ENCODE data around the gene NAP1L4. TPM values are rescaled to one million over a fixed set of nuclear protein-coding genes. Genes with fewer than 3 reads are reported as not detected.

NAP1L4 gene
- total RNA-seq, 2 donors from 2014 or later: 198 to 206 TPM

DNA sequence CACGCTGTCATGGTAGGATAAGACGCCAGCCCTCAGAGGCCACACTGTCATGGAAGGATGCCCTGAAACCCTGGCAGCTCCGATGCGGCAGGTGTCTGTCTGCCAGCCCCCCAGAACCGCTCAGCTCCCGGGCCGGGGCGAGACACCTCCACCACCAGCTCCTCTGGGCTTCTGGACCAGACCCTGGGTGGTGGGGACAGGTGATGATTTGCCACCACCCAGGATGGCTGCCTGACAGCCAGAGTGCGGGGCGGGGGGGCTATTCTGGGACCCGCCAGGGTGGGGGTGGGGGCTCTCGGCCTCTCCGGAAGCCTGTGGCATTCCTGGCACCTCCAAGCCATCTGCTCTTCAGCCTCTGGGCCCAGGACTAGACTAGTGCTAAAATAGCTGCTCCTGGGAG is 72.3 kb downstream of the NAP1L4 start:
- no peak overlapping the region for H3K27ac ChIP-seq (ENCODE audit: low read depth, low read length)
- Mint-ChIP-seq H3K4me3 (no peak overlapping the region), H3K36me3 (ENCODE audit: low read depth) (no peaks in the 10 kb centered on the region), H3K9me3 (no peaks in the 10 kb centered on the region), H3K27me3 (ENCODE audit: insufficient read depth) (no peaks in the 10 kb centered on the region), H3K4me1 (no peaks in the 10 kb centered on the region), H3K27ac (no peak overlapping the region)
- no peaks in the 10 kb centered on the region for H3K4me1 ChIP-seq (ENCODE audit: control insufficient read depth, insufficient read depth, low read length)
- H3K27me3 ChIP-seq (ENCODE audit: control insufficient read depth, insufficient read depth, low read length, poor library complexity, severe bottlenecking): no peaks in the 10 kb centered on the region
- TF ChIP-seq, protein P1, sequence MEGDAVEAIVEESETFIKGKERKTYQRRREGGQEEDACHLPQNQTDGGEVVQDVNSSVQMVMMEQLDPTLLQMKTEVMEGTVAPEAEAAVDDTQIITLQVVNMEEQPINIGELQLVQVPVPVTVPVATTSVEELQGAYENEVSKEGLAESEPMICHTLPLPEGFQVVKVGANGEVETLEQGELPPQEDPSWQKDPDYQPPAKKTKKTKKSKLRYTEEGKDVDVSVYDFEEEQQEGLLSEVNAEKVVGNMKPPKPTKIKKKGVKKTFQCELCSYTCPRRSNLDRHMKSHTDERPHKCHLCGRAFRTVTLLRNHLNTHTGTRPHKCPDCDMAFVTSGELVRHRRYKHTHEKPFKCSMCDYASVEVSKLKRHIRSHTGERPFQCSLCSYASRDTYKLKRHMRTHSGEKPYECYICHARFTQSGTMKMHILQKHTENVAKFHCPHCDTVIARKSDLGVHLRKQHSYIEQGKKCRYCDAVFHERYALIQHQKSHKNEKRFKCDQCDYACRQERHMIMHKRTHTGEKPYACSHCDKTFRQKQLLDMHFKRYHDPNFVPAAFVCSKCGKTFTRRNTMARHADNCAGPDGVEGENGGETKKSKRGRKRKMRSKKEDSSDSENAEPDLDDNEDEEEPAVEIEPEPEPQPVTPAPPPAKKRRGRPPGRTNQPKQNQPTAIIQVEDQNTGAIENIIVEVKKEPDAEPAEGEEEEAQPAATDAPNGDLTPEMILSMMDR (conservative IDR thresholded peaks at IDR 0.05): no peak
- H3K36me3 ChIP-seq (ENCODE audit: control insufficient read depth, insufficient read depth, low read length): no peaks in the 10 kb centered on the region
- no peak overlapping the region for H3K4me3 ChIP-seq (ENCODE audit: low read length)
- no peak overlapping the region for H3K9ac ChIP-seq (ENCODE audit: extremely low read depth, low read length, poor library complexity, severe bottlenecking)
- 91 to 100% methylated on average over 2 to 13 of the region's 13 CpGs for WGBS, 2 experiments (ENCODE audit: insufficient coverage in 1 of 2, insufficient read length in 1 of 2)
- no peak for DNase-seq
- H3K9me3 ChIP-seq (ENCODE audit: control insufficient read depth, low read length): no peaks in the 10 kb centered on the region

DNA sequence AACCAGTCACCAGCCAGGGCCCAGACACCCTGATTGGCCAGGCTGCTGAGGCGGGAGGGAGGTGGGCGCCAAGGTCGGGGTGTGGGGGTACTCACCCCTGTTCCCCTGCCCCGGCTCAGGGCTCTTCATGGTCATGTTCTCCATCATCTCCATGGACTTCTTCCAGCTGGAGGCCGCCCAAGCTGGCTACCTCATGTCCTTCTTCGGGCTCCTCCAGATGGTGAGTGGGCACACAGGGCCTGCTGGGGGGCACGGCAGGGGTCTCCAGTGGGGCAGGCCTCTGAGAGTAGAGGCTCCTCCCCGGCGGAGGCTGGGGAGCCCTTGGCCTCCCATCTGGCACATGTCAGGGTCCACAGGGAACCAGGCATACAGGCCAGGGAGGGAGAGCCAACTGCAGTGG is 72.9 kb downstream of the NAP1L4 start:
- Histone ChIP-seq H3K27me3 (ENCODE audit: control insufficient read depth, insufficient read depth, low read length, poor library complexity, severe bottlenecking) (no peaks in the 10 kb centered on the region), H3K9ac (ENCODE audit: extremely low read depth, low read length, poor library complexity, severe bottlenecking) (no peak overlapping the region), H3K36me3 (ENCODE audit: control insufficient read depth, insufficient read depth, low read length) (no peaks in the 10 kb centered on the region), H3K27ac (ENCODE audit: low read depth, low read length) (no peak overlapping the region), H3K4me3 (ENCODE audit: low read length) (no peak overlapping the region), H3K9me3 (ENCODE audit: control insufficient read depth, low read length) (no peaks in the 10 kb centered on the region), H3K4me1 (ENCODE audit: control insufficient read depth, insufficient read depth, low read length) (no peaks in the 10 kb centered on the region)
- no peak for DNase-seq
- no peaks in the 10 kb centered on the region for H3K27me3 Mint-ChIP-seq (ENCODE audit: insufficient read depth)
- H3K36me3 Mint-ChIP-seq (ENCODE audit: low read depth): no peaks in the 10 kb centered on the region
- H3K4me3 Mint-ChIP-seq: no peak overlapping the region
- WGBS, 2 experiments (ENCODE audit: insufficient coverage in 1 of 2, insufficient read length in 1 of 2): 87 to 95% methylated on average over 6 to 9 of the region's 9 CpGs
- no peaks in the 10 kb centered on the region for H3K4me1 Mint-ChIP-seq
- H3K27ac Mint-ChIP-seq: no peak overlapping the region
- TF ChIP-seq, protein P1 (conservative IDR thresholded peaks at IDR 0.05): no peak
- H3K9me3 Mint-ChIP-seq: no peaks in the 10 kb centered on the region

DNA sequence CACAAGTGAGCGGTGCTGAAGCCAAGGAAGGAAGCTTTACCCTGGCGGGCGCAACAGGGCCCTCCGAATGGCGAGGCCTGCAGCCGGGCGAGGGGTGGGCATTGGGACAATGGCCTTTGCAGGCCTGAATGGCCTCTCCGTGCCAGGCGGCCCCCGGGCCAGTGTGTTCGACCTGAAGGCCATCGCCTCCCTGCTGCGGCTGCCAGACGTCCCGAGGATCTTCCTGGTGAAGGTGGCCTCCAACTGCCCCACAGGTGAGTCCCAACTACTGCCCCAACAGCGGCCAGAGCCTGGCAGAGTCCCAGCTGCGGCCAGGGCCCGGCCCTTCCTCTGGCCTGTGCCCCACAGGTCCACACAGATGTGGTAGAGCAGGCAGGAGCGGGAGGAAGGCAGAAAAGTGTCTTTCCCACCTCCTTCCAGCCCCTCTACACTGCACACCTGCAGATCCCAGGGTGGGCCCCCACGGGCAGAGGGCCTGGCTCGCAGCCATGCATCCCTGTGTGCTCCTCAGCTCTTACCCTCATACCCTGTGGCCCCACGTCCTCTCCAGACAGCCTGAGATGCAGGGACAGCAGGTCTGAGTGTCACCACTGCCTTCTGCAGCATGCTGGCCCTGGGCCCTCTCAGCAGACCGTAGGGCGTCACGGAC is 74.2 kb downstream of the NAP1L4 start:
- Histone ChIP-seq H3K36me3 (ENCODE audit: control insufficient read depth, insufficient read depth, low read length) (no peaks in the 10 kb centered on the region), H3K9ac (ENCODE audit: extremely low read depth, low read length, poor library complexity, severe bottlenecking) (no peak overlapping the region), H3K27me3 (ENCODE audit: control insufficient read depth, insufficient read depth, low read length, poor library complexity, severe bottlenecking) (no peaks in the 10 kb centered on the region), H3K4me1 (ENCODE audit: control insufficient read depth, insufficient read depth, low read length) (no peaks in the 10 kb centered on the region), H3K9me3 (ENCODE audit: control insufficient read depth, low read length) (no peaks in the 10 kb centered on the region), H3K27ac (ENCODE audit: low read depth, low read length) (no peak overlapping the region), H3K4me3 (ENCODE audit: low read length) (no peak overlapping the region)
- H3K27ac Mint-ChIP-seq: no peak overlapping the region
- H3K4me1 Mint-ChIP-seq: peaks cover 5% of the 10 kb centered on the region
- no peaks in the 10 kb centered on the region for H3K9me3 Mint-ChIP-seq
- H3K36me3 Mint-ChIP-seq (ENCODE audit: low read depth): no peaks in the 10 kb centered on the region
- TF ChIP-seq, protein P1 (conservative IDR thresholded peaks at IDR 0.05): no peak
- WGBS, 2 experiments (ENCODE audit: insufficient coverage in 1 of 2, insufficient read length in 1 of 2): 88 to 100% methylated on average over 4 to 25 of the region's 25 CpGs
- DNase-seq: no peak
- no peaks in the 10 kb centered on the region for H3K27me3 Mint-ChIP-seq (ENCODE audit: insufficient read depth)
- no peak overlapping the region for H3K4me3 Mint-ChIP-seq
